ENCODE measurements around the gene CTNNA2. TPM values are rescaled to one million over a fixed set of nuclear protein-coding genes. Genes with fewer than 3 reads are reported as not detected.

CTNNA2 gene
- total and polyA plus RNA-seq, 7 experiments from 2014 or later = not detected

DNA sequence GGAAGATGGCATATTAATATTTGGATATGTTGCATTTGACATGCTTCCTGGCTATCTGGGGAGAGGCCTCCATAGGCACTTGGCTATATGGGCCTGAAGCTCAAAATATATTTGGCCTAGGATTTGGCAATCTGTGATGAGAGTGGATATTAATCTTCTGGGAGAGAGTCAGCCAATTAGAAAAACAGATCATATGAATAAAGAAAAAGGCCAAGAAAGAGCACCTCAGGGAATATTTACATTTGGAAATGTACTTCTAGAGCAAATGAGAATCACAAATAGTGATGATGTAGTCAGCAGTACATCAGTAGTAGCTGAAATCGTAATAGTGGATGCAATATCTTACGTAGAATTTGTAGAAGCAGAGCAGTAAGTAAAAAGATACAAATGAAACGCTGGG is 277.0 kb downstream of the CTNNA2 start:
- ChIA-PET CTCF (no interaction called here), POLR2A (no interaction called here)
- H3K4me1 Mint-ChIP-seq = no peaks in the 10 kb centered on the region
- DNase-seq (no peak), ATAC-seq (no peak)
- no peaks in the 10 kb centered on the region for H3K36me3 ChIP-seq (ENCODE audit: control insufficient read depth in 2 of 3, insufficient read depth in 3 of 3, low read length in 3 of 3)
- H3K4me3 Mint-ChIP-seq = no peak overlapping the region
- H3K36me3 Mint-ChIP-seq = no peaks in the 10 kb centered on the region
- H3K9me3 ChIP-seq (ENCODE audit: control insufficient read depth in 2 of 3, low read length in 3 of 3) = no peaks in the 10 kb centered on the region
- H3K4me3 ChIP-seq (ENCODE audit: low read length) = no peak overlapping the region
- no peaks in the 10 kb centered on the region for H3K27me3 Mint-ChIP-seq
- no peaks in the 10 kb centered on the region for H3K4me1 ChIP-seq (ENCODE audit: control insufficient read depth in 2 of 2, insufficient read depth in 2 of 2, low read length in 2 of 2)
- peaks cover 0 to 5% (median 0%) of the 10 kb centered on the region in 11 donors for H3K9me3 Mint-ChIP-seq
- no peak overlapping the region for H3K27ac Mint-ChIP-seq
- intact Hi-C loops (cut with micrococcal nuclease) = no loop called here
- no peak overlapping the region for H3K27ac ChIP-seq (ENCODE audit: low read depth, low read length)
- no peaks in the 10 kb centered on the region for H3K27me3 ChIP-seq (ENCODE audit: control insufficient read depth in 2 of 2, insufficient read depth in 2 of 2, low read length in 2 of 2)

DNA sequence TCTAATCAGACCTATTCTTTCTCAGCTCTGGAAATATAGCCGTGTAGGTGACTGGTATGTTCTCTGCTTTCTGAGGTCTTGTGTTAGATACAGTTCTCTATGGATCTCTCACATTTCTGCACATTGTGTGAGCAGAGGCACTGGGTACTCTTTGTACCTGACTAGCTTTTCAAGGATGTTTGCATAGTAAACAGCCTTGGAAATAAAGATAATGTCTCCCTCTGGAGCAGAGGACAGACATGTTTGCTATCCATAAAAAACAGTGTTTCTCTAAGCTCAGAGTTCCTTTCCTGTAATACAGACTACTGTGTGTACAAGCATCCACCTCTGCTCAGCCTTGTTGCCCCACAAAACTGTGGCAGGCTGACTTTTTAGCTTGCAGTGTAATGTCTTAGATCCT is 279.2 kb downstream of the CTNNA2 start:
- H3K9me3 Mint-ChIP-seq = peaks cover 0 to 8% (median 0%) of the 10 kb centered on the region in 11 donors
- Histone ChIP-seq H3K27me3 (ENCODE audit: control insufficient read depth in 2 of 2, insufficient read depth in 2 of 2, low read length in 2 of 2) (no peaks in the 10 kb centered on the region), H3K36me3 (ENCODE audit: control insufficient read depth in 2 of 3, insufficient read depth in 3 of 3, low read length in 3 of 3) (no peaks in the 10 kb centered on the region), H3K27ac (ENCODE audit: low read depth, low read length) (no peak overlapping the region), H3K4me3 (ENCODE audit: low read length) (no peak overlapping the region), H3K4me1 (ENCODE audit: control insufficient read depth in 2 of 2, insufficient read depth in 2 of 2, low read length in 2 of 2) (no peaks in the 10 kb centered on the region), H3K9me3 (ENCODE audit: control insufficient read depth in 2 of 3, low read length in 3 of 3) (no peaks in the 10 kb centered on the region)
- H3K27me3 Mint-ChIP-seq = no peaks in the 10 kb centered on the region
- ChIA-PET POLR2A (no interaction called here), CTCF (no interaction called here)
- no peak for ATAC-seq
- H3K4me3 Mint-ChIP-seq = no peak overlapping the region
- H3K4me1 Mint-ChIP-seq = no peaks in the 10 kb centered on the region
- DNase-seq = no peak
- no peak overlapping the region for H3K27ac Mint-ChIP-seq
- intact Hi-C loops (cut with micrococcal nuclease) = no loop called here
- H3K36me3 Mint-ChIP-seq = no peaks in the 10 kb centered on the region

DNA sequence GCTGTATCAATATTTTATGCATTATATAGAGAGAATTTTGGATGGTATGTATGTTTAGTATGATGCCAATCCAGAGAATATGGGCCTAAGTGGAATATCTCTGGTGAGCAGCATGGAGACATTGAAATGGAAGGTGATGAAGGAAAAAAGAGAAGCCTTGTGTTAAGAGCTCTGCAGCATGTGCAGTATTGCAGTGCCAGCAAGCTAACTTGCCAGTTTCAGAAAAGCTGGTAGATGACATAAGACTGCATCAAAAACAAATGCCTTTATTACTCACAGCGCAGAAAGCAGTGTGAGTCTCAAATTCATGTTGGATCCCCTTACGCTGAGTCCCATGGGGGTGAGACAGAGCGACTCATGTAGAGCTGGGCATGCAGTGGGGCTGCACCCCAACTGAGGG is 280.2 kb downstream of the CTNNA2 start:
- Mint-ChIP-seq H3K4me1 (no peaks in the 10 kb centered on the region), H3K36me3 (no peaks in the 10 kb centered on the region), H3K27me3 (no peaks in the 10 kb centered on the region), H3K9me3 (peaks cover 0 to 10% (median 0%) of the 10 kb centered on the region in 11 donors), H3K27ac (no peak overlapping the region), H3K4me3 (no peak overlapping the region)
- POLR2A ChIA-PET = no interaction called here
- no peaks in the 10 kb centered on the region for H3K27me3 ChIP-seq (ENCODE audit: control insufficient read depth in 2 of 2, insufficient read depth in 2 of 2, low read length in 2 of 2)
- no peaks in the 10 kb centered on the region for H3K36me3 ChIP-seq (ENCODE audit: control insufficient read depth in 2 of 3, insufficient read depth in 3 of 3, low read length in 3 of 3)
- DNase-seq (no peak), ATAC-seq (no peak)
- H3K4me1 ChIP-seq (ENCODE audit: control insufficient read depth in 2 of 2, insufficient read depth in 2 of 2, low read length in 2 of 2) = no peaks in the 10 kb centered on the region
- no peak overlapping the region for H3K4me3 ChIP-seq (ENCODE audit: low read length)
- no peaks in the 10 kb centered on the region for H3K9me3 ChIP-seq (ENCODE audit: control insufficient read depth in 2 of 3, low read length in 3 of 3)
- CTCF ChIA-PET = no interaction called here
- no peak overlapping the region for H3K27ac ChIP-seq (ENCODE audit: low read depth, low read length)
- intact Hi-C loops (cut with micrococcal nuclease) = no loop called here

DNA sequence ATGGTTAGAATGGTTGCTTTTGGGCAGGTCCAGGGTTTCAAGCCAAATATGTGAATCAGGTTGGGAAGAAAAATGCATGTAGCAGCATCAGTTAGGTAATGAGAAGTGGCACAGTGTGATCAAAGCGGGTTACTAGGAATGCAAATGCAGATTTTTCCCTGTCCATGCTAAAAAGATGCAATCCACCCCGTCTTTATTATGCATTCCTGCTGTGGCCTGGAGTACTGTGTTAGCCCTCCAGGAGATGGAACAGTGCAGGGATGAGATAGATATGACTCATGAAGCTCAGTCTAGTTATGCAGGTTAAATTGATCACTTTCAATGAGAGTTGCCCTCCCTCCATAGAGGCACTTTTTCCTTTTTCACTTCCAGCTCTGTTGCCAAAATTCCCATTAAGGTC is 283.8 kb downstream of the CTNNA2 start:
- Mint-ChIP-seq H3K9me3 (peaks cover 0 to 10% (median 0%) of the 10 kb centered on the region in 11 donors), H3K27me3 (no peaks in the 10 kb centered on the region), H3K4me1 (no peaks in the 10 kb centered on the region), H3K27ac (no peak overlapping the region), H3K36me3 (no peaks in the 10 kb centered on the region), H3K4me3 (no peak overlapping the region)
- ATAC-seq = no peak
- H3K27me3 ChIP-seq (ENCODE audit: control insufficient read depth in 2 of 2, insufficient read depth in 2 of 2, low read length in 2 of 2) = no peaks in the 10 kb centered on the region
- H3K27ac ChIP-seq (ENCODE audit: low read depth, low read length) = no peak overlapping the region
- ChIA-PET CTCF (no interaction called here), POLR2A (no interaction called here)
- no peaks in the 10 kb centered on the region for H3K9me3 ChIP-seq (ENCODE audit: control insufficient read depth in 2 of 3, low read length in 3 of 3)
- intact Hi-C loops (cut with micrococcal nuclease) = no loop called here
- H3K36me3 ChIP-seq (ENCODE audit: control insufficient read depth in 2 of 3, insufficient read depth in 3 of 3, low read length in 3 of 3) = no peaks in the 10 kb centered on the region
- H3K4me3 ChIP-seq (ENCODE audit: low read length) = no peak overlapping the region
- H3K4me1 ChIP-seq (ENCODE audit: control insufficient read depth in 2 of 2, insufficient read depth in 2 of 2, low read length in 2 of 2) = no peaks in the 10 kb centered on the region
- no peak for DNase-seq

DNA sequence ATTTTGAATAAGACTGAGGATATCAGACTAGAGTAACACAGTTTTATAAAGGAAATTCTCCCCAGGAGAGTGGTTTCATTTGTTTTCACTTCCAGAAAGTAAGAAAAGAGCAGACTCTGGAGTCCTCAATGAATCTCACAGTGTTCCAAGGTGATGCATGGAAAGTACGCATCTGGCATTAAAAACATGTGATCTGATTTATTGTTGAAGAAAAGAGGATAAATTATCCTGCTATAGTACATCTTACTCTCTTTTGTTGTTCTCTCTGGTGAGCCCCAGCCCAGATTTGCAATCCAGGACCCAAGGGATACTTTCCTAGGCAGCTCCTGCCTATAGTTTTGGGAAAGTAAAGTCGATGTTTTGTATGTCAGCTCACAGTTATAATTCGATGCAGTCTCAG is 285.9 kb downstream of the CTNNA2 start:
- intact Hi-C loops (cut with micrococcal nuclease) = no loop called here
- ChIA-PET CTCF (no interaction called here), POLR2A (no interaction called here)
- Mint-ChIP-seq H3K27me3 (no peaks in the 10 kb centered on the region), H3K36me3 (no peaks in the 10 kb centered on the region), H3K27ac (no peak overlapping the region), H3K4me1 (no peaks in the 10 kb centered on the region), H3K9me3 (peaks cover 0 to 10% (median 0%) of the 10 kb centered on the region in 11 donors), H3K4me3 (no peak overlapping the region)
- no peak overlapping the region for H3K4me3 ChIP-seq (ENCODE audit: low read length)
- ATAC-seq (no peak), DNase-seq (no peak)
- no peaks in the 10 kb centered on the region for H3K4me1 ChIP-seq (ENCODE audit: control insufficient read depth in 2 of 2, insufficient read depth in 2 of 2, low read length in 2 of 2)
- H3K36me3 ChIP-seq (ENCODE audit: control insufficient read depth in 2 of 3, insufficient read depth in 3 of 3, low read length in 3 of 3) = no peaks in the 10 kb centered on the region
- no peaks in the 10 kb centered on the region for H3K9me3 ChIP-seq (ENCODE audit: control insufficient read depth in 2 of 3, low read length in 3 of 3)
- H3K27me3 ChIP-seq (ENCODE audit: control insufficient read depth in 2 of 2, insufficient read depth in 2 of 2, low read length in 2 of 2) = no peaks in the 10 kb centered on the region
- no peak overlapping the region for H3K27ac ChIP-seq (ENCODE audit: low read depth, low read length)

DNA sequence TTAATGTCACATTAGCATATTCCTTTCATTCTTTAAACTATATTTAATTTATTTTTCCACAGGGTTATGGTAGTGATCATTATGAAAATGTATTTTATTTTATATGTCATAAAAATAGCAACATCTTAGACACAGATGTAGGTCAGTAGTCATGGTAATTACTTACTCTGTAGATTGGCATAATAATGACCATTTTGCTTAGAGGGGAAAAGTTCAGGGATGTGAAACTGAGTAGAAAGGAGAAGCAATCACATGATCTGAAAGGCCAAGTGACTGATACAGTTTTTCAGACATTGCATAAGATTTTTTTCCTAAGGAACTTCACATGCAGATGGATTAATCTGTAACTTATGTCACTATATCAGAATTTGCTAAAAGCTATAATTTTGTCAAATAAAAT is 286.9 kb downstream of the CTNNA2 start:
- no peaks in the 10 kb centered on the region for H3K4me1 ChIP-seq (ENCODE audit: control insufficient read depth in 2 of 2, insufficient read depth in 2 of 2, low read length in 2 of 2)
- H3K27me3 ChIP-seq (ENCODE audit: control insufficient read depth in 2 of 2, insufficient read depth in 2 of 2, low read length in 2 of 2) = no peaks in the 10 kb centered on the region
- intact Hi-C loops (cut with micrococcal nuclease) = no loop called here
- Mint-ChIP-seq H3K4me1 (no peaks in the 10 kb centered on the region), H3K4me3 (no peak overlapping the region), H3K27ac (no peak overlapping the region), H3K9me3 (peaks cover 0 to 10% (median 0%) of the 10 kb centered on the region in 11 donors), H3K27me3 (no peaks in the 10 kb centered on the region), H3K36me3 (no peaks in the 10 kb centered on the region)
- H3K36me3 ChIP-seq (ENCODE audit: control insufficient read depth in 2 of 3, insufficient read depth in 3 of 3, low read length in 3 of 3) = no peaks in the 10 kb centered on the region
- POLR2A ChIA-PET = no interaction called here
- ATAC-seq (no peak), DNase-seq (no peak)
- H3K9me3 ChIP-seq (ENCODE audit: control insufficient read depth in 2 of 3, low read length in 3 of 3) = no peaks in the 10 kb centered on the region
- no peak overlapping the region for H3K27ac ChIP-seq (ENCODE audit: low read depth, low read length)
- H3K4me3 ChIP-seq (ENCODE audit: low read length) = no peak overlapping the region
- CTCF ChIA-PET = no interaction called here

DNA sequence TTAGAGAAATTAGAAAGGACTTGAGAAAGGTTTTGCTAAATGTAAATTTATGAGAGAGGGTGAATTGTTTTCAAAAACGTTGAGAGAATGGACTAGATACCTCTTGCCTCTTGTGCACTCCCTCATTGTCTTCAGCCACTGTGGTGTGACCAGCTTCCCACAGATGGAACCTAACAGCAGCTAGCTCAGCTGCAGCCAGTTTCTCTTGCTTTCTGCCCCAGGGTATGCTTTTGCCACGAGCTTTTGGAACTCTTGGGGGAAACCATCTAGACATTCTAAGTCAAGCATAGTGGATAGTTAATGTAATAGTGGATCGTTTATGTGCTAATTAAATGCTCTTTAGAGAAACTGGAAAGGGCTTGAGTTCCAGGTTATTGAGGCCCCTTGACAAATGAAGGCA is 288.2 kb downstream of the CTNNA2 start:
- H3K4me1 Mint-ChIP-seq = no peaks in the 10 kb centered on the region
- Histone ChIP-seq H3K36me3 (ENCODE audit: control insufficient read depth in 2 of 3, insufficient read depth in 3 of 3, low read length in 3 of 3) (no peaks in the 10 kb centered on the region), H3K4me1 (ENCODE audit: control insufficient read depth in 2 of 2, insufficient read depth in 2 of 2, low read length in 2 of 2) (no peaks in the 10 kb centered on the region), H3K4me3 (ENCODE audit: low read length) (no peak overlapping the region), H3K9me3 (ENCODE audit: control insufficient read depth in 2 of 3, low read length in 3 of 3) (no peaks in the 10 kb centered on the region), H3K27ac (ENCODE audit: low read depth, low read length) (no peak overlapping the region), H3K27me3 (ENCODE audit: control insufficient read depth in 2 of 2, insufficient read depth in 2 of 2, low read length in 2 of 2) (no peaks in the 10 kb centered on the region)
- no peaks in the 10 kb centered on the region for H3K36me3 Mint-ChIP-seq
- no peak overlapping the region for H3K4me3 Mint-ChIP-seq
- H3K9me3 Mint-ChIP-seq = peaks cover 0 to 10% (median 0%) of the 10 kb centered on the region in 11 donors
- DNase-seq (no peak), ATAC-seq (no peak)
- no peaks in the 10 kb centered on the region for H3K27me3 Mint-ChIP-seq
- intact Hi-C loops (cut with micrococcal nuclease) = no loop called here
- POLR2A ChIA-PET = no interaction called here
- H3K27ac Mint-ChIP-seq = no peak overlapping the region
- CTCF ChIA-PET = no interaction called here
